ENCODE data around the gene SLC38A5. TPM values are rescaled to one million over a fixed set of nuclear protein-coding genes. Genes with fewer than 3 reads are reported as not detected.
"Not testable (repeated sequence)": the region's sequence is repeated elsewhere in the genome, so short reads cannot be mapped to it uniquely, and the experiment has no call there.

Gene SLC38A5
- total RNA-seq, 1 donor from 2014 or later, result 0.30 TPM

DNA sequence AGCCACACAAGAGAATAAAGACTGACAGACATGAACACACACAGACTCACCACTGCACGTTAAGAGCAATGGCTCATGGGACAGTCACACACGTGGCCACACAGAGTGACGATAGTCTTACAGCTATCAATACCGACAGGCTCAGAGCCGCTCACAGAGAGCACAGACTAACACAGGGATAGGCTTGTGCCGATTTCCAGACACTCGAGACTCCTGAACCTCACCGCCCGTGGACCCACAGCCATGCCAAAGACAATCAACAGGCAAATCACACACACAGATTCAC is 716 bp upstream of the SLC38A5 start:
- ATAC-seq, result no peak
- DNase-seq (ENCODE audit: low spot score), result no peak

GRCh38 chrX:48468693-48469691 is 1.1 kb downstream of the SLC38A5 start:
- ATAC-seq, result no peak
- no peak for DNase-seq (ENCODE audit: low spot score)

- ATAC-seq, result no peak
- DNase-seq (ENCODE audit: low spot score), result no peak
Measured at GRCh38 chrX:48468247-48468671, 1.8 kb downstream of the SLC38A5 start.

- ATAC-seq (no peak), DNase-seq (ENCODE audit: low spot score) (no peak)
Measured at GRCh38 chrX:48467281-48467761, 2.7 kb downstream of the SLC38A5 start.

- DNase-seq (ENCODE audit: low spot score) (no peak), ATAC-seq (no peak)
Measured at GRCh38 chrX:48466696-48467095, 3.4 kb downstream of the SLC38A5 start.

DNA sequence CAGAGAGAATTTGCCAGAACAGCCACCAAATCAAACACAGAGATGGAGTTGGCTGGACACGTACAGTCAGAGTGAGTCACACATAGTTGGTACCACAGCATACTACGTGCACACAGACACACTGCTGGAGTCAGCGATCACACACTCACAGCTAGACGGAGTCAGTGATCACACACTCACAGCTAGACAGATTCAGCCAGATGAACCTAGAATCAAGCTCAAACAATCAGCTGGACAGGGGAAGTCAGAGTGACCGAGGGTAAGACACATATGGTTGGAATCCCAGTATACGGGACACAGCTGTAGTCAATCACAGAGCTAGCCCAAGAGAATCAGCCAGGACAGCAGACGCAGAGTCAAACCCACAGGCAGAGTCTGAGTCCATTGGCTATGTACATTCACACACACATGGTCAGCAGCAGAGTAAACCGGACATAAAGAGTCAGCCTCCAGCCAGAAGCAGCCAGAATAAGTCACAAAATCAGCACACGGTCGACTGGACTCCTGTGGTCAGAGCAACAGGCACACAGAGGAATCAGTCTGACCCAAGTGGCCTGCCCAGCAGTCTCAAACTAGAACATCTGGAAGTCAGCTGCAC is 4.6 kb downstream of the SLC38A5 start:
- DNase-seq (ENCODE audit: low spot score), result no peak
- ATAC-seq, result no peak

DNA sequence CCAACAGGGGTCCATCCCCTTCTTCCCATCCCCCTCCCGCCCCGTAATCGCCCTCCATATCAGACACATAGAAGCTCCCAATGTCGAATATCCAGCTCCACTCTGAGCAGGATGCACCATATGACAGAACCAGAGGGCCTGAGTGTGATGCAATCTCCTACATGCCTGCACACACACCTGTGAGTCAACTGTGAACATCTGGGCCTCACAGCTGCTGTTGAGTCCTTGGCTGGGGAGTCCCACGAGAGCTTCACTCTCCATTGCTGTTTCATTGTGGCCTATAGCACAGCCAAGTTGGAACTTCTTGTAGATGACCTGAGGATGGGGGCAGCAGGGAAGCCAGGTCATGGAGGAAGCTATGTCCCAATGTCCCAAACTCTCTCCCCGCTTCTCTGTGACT is 8.2 kb downstream of the SLC38A5 start:
- no peak for ATAC-seq
- no peak for DNase-seq (ENCODE audit: low spot score)

DNA sequence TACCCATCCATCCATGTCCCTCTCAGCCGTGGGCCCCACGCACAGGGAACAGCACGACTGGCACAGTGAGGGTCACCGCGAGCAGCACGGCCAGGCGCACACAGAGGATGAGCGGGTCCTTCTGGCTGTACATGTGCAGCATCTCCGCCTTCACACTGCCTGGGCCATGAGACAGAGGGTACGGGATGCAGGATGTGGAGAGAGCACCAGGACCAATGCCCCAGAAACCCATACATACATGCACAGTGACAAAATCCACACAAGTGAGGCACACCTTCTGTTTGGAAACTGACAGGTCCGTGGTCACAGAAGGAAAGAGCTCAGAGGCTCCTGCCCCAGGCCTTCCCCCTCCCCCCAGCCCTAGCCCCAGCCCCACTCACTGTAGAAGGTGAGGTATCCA is 9.5 kb downstream of the SLC38A5 start:
- no peak for ATAC-seq
- DNase-seq (ENCODE audit: low spot score), result no peak

GRCh38 chrX:48460031-48460430 is 10.0 kb downstream of the SLC38A5 start:
- no peak for ATAC-seq
- DNase-seq (ENCODE audit: low spot score), result no peak

- ATAC-seq (no peak), DNase-seq (ENCODE audit: low spot score) (no peak)
Measured at GRCh38 chrX:48459483-48459882, 10.6 kb downstream of the SLC38A5 start.

GRCh38 chrX:48458711-48459110 is 11.3 kb downstream of the SLC38A5 start:
- peak; percentile 70 for ATAC-seq
- DNase-seq (ENCODE audit: low spot score), result no peak

- DNase-seq (ENCODE audit: low spot score), result no peak
- no peak for ATAC-seq
Measured at GRCh38 chrX:48456628-48457331, 13.3 kb downstream of the SLC38A5 start.

DNA sequence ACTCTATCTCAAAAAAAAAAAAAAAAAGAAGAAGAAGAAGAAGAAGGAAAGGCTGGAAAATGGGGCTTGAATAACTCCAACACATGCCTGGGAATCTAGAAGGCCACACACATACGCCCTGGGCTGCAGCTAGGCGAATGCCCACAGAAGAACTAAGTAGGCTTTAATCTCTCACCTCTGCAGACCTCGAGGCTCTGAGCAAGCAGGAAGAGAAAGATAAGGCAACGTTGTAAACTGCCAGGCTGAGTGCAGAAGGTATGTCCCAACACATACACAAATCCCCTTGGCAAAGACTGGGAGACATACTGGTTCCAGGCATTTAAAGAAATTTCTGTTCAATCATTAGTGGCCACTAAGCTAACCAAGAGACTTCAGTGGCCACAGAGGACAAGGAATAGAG is 18.4 kb downstream of the SLC38A5 start:
- DNase-seq (ENCODE audit: low spot score) (no peak), ATAC-seq (no peak)

- DNase-seq (ENCODE audit: low spot score), result no peak
- ATAC-seq, result no peak
Measured at GRCh38 chrX:48450076-48450475, 20.0 kb downstream of the SLC38A5 start.

DNA sequence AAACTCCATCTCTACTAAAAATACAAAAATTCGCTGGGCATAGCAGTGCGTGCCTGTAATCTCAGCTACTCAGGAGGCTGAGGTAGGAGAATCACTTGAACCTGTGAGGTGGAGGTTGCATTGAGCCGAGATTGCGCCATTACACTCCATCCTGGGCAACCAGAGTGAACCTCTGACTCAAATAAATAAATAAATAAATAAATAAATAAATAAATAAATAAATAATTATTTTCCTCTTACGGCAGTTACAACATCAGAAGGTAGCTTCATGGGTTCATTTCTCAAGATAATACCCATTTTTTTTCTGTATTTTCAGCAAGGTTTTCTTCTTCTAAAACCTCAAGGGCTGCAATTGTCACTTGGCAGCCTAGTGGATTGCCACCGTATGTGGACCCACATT is 22.9 kb downstream of the SLC38A5 start:
- ATAC-seq, result not testable (repeated sequence)

GRCh38 chrX:48433713-48434112 is 36.3 kb downstream of the SLC38A5 start:
- ATAC-seq; DNase-seq (ENCODE audit: low spot score): not testable (repeated sequence)

More for the DNA sequence above, 22.9 kb downstream of the SLC38A5 start:
- not testable (repeated sequence) for DNase-seq (ENCODE audit: low spot score)

- ATAC-seq, result not testable (repeated sequence)
Measured at GRCh38 chrX:48430166-48430565, 39.9 kb downstream of the SLC38A5 start.

GRCh38 chrX:48429606-48430005 is 40.5 kb downstream of the SLC38A5 start:
- DNase-seq (ENCODE audit: low spot score); ATAC-seq: not testable (repeated sequence)

More at GRCh38 chrX:48430166-48430565, 39.9 kb downstream of the SLC38A5 start:
- DNase-seq (ENCODE audit: low spot score), result not testable (repeated sequence)

DNA sequence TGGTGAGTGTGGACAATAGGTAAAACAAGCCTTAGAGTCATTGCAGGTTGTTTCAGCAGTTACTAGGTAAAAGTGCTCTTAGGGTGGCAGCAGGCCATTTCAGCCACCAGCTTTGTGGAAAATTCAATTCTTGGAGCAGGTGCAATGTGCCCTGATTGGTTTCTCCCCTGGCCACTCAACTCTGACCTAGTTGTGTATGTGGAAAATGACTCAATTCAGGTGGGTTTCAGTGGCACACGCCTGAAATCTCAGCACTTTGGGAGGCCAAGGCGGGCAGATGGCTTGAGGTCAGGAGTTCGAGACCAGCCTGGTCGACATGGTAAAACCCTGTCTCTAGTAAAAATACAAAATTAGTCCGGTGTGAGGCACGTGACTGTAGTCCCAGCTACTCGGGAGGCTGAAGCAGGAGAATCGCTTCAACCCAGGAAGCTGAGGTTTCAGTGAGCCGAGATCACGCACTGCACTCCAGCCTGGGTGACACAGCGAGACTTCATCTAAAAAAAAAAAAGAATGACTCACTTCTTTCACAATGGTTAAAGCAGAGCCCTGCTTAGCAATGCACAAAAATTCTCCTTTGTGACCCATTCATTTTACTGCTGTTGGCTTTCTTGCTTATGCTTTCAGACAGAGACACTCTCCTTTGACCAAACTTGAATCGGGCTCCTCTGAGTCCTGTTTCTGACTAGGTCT is 42.9 kb downstream of the SLC38A5 start:
- not testable (repeated sequence) for ATAC-seq; DNase-seq (ENCODE audit: low spot score)

- ATAC-seq, result not testable (repeated sequence)
Measured at GRCh38 chrX:48411860-48412259, 58.2 kb downstream of the SLC38A5 start, which contains the start of gene SSX4B. TSS of gene SSX4B (minus strand) at chrX:48411960. CDS start at chrX:48411372, 588 bp downstream.

More at GRCh38 chrX:48411860-48412259, 58.2 kb downstream of the SLC38A5 start, which contains the start of gene SSX4B:
- not testable (repeated sequence) for DNase-seq (ENCODE audit: low spot score)
